ENCODE results near the gene JMJD6.

The JMJD6 gene

GRCh38 chr17:76758570-76758969, 32.2 kb upstream of the JMJD6 start:
- Histone ChIP-seq H3K27me3 (ENCODE audit: insufficient read depth, poor library complexity, severe bottlenecking) (no peaks in the 10 kb centered on the region), H3K4me3 (replicated peaks; ENCODE audit: insufficient read depth, low read length) (no peak overlapping the region), H3K27ac (replicated peaks) (no peak overlapping the region)
- no peak for DNase-seq (ENCODE audit: low read depth in 1 of 2, low spot score in 1 of 2)
- TF ChIP-seq SPI1 (IDR thresholded peaks at IDR 0.05; ENCODE audit: borderline replicate concordance, low read depth) (no peak), REST (IDR thresholded peaks at IDR 0.05; ENCODE audit: insufficient replicate concordance, low read depth) (no peak), CTCF (IDR thresholded peaks at IDR 0.05; ENCODE audit: insufficient read depth, low read length) (no peak), GABPA (IDR thresholded peaks at IDR 0.05; ENCODE audit: low read depth) (no peak), POLR2AphosphoS5 (IDR thresholded peaks at IDR 0.05; ENCODE audit: low read depth) (no peak)

DNA sequence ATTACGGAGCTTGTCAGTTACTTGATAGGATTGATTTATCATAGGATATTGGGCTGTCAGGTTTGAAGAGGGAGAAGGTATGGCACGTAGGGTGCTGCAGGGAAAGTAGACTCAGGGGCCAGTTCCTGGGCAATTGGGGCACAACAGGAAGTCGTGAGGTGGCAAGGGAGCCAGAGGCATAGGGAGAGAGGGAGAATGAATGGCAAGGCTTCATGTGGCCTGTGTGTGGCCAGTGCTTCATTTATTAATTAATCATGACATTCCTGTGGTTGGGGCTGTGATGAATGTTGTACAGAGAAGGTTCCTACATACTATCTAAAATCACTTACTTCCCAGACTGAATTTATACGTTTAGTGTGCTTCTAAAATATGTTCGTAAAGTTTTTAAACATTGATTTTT, 30.9 kb upstream of the JMJD6 start:
- Histone ChIP-seq H3K4me3 (replicated peaks; ENCODE audit: insufficient read depth, low read length) (no peak overlapping the region), H3K27me3 (ENCODE audit: insufficient read depth, poor library complexity, severe bottlenecking) (no peaks in the 10 kb centered on the region), H3K27ac (replicated peaks) (no peak overlapping the region)
- TF ChIP-seq REST (IDR thresholded peaks at IDR 0.05; ENCODE audit: insufficient replicate concordance, low read depth) (no peak), SPI1 (IDR thresholded peaks at IDR 0.05; ENCODE audit: borderline replicate concordance, low read depth) (no peak), CTCF (IDR thresholded peaks at IDR 0.05; ENCODE audit: insufficient read depth, low read length) (no peak), GABPA (IDR thresholded peaks at IDR 0.05; ENCODE audit: low read depth) (no peak), POLR2AphosphoS5 (IDR thresholded peaks at IDR 0.05; ENCODE audit: low read depth) (no peak)
- no peak for DNase-seq (ENCODE audit: low read depth in 1 of 2, low spot score in 1 of 2)

DNA sequence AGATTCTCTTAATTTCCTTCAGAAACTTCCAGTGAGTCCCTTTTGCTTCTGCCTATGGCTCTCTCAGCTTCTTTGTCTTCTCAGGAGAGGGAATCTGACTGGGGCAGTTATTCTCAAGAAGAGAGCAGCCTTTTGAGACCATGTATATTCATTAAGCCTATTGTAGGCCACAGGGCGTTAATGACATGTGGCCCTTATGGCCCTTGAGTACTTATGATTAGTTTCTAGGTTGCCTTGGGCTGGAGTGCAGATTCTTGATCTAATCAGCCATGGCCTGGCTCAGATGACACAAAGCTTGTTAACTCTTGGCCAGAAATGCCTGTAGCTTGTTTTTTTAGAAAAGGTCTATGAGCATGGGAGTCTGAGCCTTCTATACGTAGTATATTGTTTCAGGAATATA, 28.9 kb upstream of the JMJD6 start:
- no peak overlapping the region for H3K4me3 ChIP-seq (replicated peaks; ENCODE audit: insufficient read depth, low read length)
- H3K27ac ChIP-seq (replicated peaks): no peak overlapping the region
- H3K27me3 ChIP-seq (ENCODE audit: insufficient read depth, poor library complexity, severe bottlenecking): no peaks in the 10 kb centered on the region
- DNase-seq (ENCODE audit: low read depth in 1 of 2, low spot score in 1 of 2): no peak
- no peak for TF ChIP-seq POLR2AphosphoS5 (IDR thresholded peaks at IDR 0.05; ENCODE audit: low read depth)
- TF ChIP-seq REST (IDR thresholded peaks at IDR 0.05; ENCODE audit: insufficient replicate concordance, low read depth): no peak
- no peak for TF ChIP-seq CTCF (IDR thresholded peaks at IDR 0.05; ENCODE audit: insufficient read depth, low read length)
- TF ChIP-seq GABPA (IDR thresholded peaks at IDR 0.05; ENCODE audit: low read depth): no peak
- no peak for TF ChIP-seq SPI1 (IDR thresholded peaks at IDR 0.05; ENCODE audit: borderline replicate concordance, low read depth)

Data from HL-60 (cell line).